AG10803 (cell line): ENCODE results near the gene FAM168B.
"Not testable (repeated sequence)": the region's sequence is repeated elsewhere in the genome, so short reads cannot be mapped to it uniquely, and the experiment has no call there.

Experiments
- DNase-seq: peaks from one replicate; pipeline ENCODE4 v3.0.0; 2010; ENCODE audit warnings: low read depth
- H3K4me3 ChIP-seq: 2 replicates; pipeline ENCODE4 v1.5.1; 2011; ENCODE audit warnings: mild to moderate bottlenecking, low read length, control low read depth
- TF ChIP-seq, protein P1 (sequence below): conservative IDR thresholded peaks from 2 replicates; pipeline ENCODE4 v1.5.1; 2011; ENCODE audit warnings: mild to moderate bottlenecking, low read length, control low read depth, inconsistent platforms

The FAM168B gene

DNA sequence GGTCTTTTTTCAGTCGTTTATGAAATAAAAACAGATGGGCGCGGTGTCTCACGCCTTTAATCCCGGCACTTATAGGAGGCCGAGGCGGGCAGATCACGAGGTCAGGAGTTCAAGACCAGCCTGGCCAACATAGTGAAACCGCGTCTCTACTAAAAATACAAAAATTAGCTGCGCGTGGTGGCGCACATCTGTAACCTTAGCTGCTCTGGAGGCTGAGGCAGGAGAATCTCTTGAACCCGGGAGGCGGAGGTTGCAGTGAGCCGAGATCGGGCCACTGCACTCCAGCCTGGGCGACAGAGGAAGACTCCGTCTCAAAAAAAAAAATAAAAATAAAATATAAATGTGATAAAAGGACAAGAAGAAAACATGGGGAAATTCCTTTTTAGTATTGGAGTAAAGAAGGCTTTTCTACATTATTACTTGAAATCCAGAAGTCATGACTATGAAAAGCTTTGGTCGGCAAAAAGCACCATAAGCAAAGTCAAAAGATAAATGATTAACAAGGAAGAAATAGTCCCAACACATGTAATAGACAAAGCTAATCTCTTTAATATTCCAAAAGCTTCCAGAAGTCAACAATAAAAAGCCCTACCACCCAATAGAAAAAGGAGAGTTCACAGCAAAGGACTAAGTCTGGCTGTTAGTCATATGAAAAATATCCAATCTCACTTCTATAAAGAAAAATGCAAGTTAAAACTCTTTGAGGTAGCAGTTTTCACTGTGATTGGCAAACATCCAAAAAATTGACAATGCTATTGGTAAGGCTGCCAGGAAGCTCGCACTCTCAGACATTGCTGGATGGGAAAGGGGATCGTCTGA is 1.4 kb upstream of the FAM168B start:
- DNase-seq = no peak
- no peak overlapping the region for H3K4me3 ChIP-seq

DNA sequence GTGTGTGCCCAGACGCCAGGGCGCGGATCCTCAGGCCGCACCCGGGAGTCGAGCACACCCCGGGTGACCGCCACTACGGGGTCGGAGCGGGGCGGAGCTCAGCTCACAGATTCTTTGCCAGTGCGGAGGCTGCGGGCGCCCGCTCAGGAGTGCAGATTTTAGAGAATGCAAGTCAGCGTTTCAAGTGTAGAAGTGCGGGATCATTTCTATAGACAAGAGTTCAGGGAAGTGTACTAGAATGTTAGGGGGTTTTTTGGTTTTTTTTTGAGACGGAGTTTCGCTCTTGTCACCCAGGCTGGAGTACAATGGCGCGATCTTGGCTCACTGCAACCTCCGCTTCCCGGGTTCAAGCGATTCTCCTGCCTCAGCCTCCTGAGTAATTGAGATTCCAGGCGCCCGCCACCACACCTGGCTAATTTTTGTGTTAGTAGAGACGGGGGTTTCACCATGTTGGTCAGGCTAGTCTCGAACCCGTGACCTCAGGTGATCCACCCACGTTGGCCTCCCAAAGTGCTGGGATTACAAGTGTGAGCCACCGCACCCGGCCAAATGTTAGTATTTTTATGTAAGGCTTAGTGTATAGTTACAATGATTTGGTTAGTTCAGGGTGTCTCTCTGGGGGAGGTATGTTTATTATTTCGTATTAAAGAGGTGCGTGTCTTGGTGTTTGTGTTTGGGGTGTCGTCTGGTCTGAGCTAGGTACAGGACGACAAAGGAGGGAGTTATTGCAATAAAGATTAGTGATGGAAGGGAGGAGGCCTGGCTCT is 619 bp upstream of the FAM168B start:
- no peak for DNase-seq
- peak overlapping the region; percentile 69 for H3K4me3 ChIP-seq
- TF ChIP-seq, protein P1, sequence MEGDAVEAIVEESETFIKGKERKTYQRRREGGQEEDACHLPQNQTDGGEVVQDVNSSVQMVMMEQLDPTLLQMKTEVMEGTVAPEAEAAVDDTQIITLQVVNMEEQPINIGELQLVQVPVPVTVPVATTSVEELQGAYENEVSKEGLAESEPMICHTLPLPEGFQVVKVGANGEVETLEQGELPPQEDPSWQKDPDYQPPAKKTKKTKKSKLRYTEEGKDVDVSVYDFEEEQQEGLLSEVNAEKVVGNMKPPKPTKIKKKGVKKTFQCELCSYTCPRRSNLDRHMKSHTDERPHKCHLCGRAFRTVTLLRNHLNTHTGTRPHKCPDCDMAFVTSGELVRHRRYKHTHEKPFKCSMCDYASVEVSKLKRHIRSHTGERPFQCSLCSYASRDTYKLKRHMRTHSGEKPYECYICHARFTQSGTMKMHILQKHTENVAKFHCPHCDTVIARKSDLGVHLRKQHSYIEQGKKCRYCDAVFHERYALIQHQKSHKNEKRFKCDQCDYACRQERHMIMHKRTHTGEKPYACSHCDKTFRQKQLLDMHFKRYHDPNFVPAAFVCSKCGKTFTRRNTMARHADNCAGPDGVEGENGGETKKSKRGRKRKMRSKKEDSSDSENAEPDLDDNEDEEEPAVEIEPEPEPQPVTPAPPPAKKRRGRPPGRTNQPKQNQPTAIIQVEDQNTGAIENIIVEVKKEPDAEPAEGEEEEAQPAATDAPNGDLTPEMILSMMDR = no peak

More for the DNA sequence above, 1.4 kb upstream of the FAM168B start:
- TF ChIP-seq, protein P1 = no peak

DNA sequence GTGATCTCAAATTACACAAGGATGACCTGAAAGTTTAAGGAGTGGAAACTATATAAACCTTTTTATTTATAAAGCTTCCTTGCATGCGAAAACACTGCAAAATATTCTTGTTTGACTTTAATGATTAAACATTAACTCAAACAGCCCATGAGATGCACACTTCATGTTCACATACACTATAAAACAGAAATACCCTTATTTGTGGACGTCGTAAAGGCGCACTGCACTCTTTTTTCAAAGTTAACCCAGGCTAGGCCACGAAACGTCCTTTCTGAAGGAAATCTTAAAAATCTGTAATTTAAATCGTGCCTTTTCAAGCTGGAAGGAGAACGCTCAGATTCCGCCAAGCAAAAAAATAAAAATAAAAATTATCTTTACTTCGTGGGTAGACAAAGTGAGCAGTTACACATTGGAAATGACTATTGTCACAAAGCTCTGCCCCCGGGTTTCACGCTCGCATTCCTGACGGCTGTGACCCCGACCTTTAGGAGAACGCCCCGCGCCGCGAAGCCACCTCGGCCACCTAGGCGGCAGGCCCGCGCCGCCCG is 728 bp downstream of the FAM168B start:
- H3K4me3 ChIP-seq = peak overlapping the region; percentile 68
- TF ChIP-seq, protein P1 = no peak
- DNase-seq = no peak

DNA sequence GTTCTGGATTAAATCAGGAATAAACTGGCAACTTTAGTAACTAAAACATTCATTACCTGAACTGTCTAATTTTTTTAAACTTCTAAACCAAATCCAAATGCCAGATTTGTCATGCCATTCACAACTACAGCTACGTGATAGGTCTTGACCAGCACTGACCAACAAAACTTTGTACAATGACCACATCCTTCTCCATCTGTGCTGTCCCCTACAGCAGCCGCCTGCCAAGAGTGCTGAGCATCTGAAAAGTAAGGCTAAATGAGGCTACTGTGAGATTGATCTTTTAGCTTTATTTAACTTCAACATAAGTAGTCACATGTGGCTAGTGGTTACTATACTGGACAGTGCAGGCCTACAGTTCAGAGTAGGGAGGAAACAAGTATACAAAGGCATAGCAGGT is 7.6 kb downstream of the FAM168B start:
- H3K4me3 ChIP-seq = no peak overlapping the region
- TF ChIP-seq, protein P1 = no peak
- peak; percentile 20 for DNase-seq

DNA sequence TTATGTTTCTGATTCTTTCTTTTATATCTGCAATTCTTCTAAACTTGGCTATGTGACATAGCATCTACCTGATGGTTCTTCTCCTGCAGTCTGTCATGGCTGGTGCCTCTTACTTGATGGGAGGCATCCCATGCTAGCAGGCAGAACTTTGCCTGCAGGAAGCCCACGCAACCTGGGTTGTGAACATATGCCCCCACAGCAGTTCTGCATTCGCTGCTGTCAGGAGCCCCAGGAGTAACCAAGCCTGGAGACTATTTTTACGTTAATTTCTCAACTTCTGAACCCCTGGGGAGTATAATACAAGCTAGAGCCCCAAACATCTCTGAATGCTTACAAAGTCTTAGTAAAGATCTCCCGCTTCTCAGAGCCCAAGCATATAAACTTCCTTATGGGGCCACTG is 12.1 kb downstream of the FAM168B start:
- DNase-seq = no peak
- no peak overlapping the region for H3K4me3 ChIP-seq
- TF ChIP-seq, protein P1 = no peak

DNA sequence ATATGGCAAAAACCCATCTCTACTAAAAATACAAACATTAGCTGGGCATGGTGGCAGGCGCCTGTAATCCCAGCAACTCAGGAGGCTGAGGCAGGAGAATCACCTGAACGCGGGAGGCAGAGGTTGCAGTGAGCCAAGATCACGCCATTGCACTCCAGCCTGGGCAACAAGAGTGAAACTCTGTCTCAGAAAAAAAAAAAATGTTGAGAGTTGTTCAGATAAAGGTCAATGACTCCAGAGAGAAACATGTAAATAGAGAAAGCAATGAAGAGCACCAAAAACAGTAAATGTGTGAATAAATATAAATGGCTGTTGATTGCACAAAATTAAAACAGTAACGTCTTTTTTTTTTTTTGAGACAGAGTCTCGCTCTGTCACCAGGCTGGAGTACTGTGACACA is 13.3 kb downstream of the FAM168B start:
- not testable (repeated sequence) for H3K4me3 ChIP-seq, DNase-seq

DNA sequence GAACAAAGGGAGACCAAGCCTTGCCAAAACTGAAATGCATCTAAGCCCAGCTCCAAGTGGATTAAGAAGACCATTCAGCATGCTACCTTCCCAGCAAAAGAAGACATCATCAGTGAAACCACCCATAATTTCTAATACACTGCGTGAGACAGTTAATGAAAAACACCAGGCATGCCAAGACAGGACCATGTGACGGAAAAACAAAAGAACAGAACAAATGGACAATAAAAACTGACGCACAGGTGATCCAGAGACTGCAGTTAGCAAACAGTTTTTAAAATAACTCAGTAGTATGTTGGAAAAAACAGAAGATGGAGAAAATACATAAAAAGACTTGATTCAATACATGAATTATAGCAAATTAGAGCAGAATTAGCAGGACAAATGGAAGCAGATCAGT is 15.3 kb downstream of the FAM168B start:
- no peak for DNase-seq
- TF ChIP-seq, protein P1 = no peak

More for the DNA sequence above, 15.3 kb downstream of the FAM168B start:
- H3K4me3 ChIP-seq = no peak overlapping the region
